ENCODE results near the gene TFAP2D. TPM values are rescaled to one million over a fixed set of nuclear protein-coding genes. Genes with fewer than 3 reads are reported as not detected.

TFAP2D gene
- total and polyA plus RNA-seq, 2 experiments from 2014 or later, result 0.23 TPM; not detected in 1

DNA sequence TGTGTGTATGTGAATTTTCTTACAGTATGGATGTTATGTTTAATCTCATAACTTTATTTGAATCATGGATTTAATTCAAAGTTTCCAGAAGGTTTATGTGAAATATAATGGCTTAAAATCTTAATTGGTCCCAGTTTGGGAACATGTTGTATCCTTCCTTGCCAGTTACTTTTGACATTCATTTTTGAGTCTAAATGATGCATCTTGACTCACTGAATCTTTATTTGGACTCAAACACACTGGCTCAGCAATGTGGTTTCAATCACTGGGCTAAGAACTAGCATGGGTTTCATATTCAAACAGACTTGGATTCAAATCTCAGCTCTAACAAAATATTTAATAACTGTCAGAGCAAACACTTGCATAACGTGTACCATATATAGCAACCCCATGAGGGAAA lies 79.4 kb downstream of the TFAP2D start:
- Histone ChIP-seq H3K4me3 (no peak overlapping the region), H3K27me3 (peaks cover 3% of the 10 kb centered on the region), H3K4me1 (ENCODE audit: insufficient read depth) (no peaks in the 10 kb centered on the region), H2AFZ (no peak overlapping the region), H3K79me2 (no peaks in the 10 kb centered on the region), H3K4me2 (no peak overlapping the region), H4K20me1 (ENCODE audit: insufficient read depth, poor library complexity, severe bottlenecking) (no peaks in the 10 kb centered on the region), H3K27ac (no peak overlapping the region), H3K9me3 (ENCODE audit: low read depth) (no peaks in the 10 kb centered on the region), H3K36me3 (replicated peaks; ENCODE audit: insufficient read depth, low read depth) (no peaks in the 10 kb centered on the region), H3K9me2 (replicated peaks; ENCODE audit: insufficient read depth) (no peaks in the 10 kb centered on the region)
- TF ChIP-seq EZH2 (IDR thresholded peaks at IDR 0.05; ENCODE audit: borderline replicate concordance) (no peak), EZH2phosphoT487 (IDR thresholded peaks at IDR 0.05; ENCODE audit: low read depth, severe bottlenecking, unreplicated experiment) (no peak)
- TF ChIP-seq, protein P1, sequence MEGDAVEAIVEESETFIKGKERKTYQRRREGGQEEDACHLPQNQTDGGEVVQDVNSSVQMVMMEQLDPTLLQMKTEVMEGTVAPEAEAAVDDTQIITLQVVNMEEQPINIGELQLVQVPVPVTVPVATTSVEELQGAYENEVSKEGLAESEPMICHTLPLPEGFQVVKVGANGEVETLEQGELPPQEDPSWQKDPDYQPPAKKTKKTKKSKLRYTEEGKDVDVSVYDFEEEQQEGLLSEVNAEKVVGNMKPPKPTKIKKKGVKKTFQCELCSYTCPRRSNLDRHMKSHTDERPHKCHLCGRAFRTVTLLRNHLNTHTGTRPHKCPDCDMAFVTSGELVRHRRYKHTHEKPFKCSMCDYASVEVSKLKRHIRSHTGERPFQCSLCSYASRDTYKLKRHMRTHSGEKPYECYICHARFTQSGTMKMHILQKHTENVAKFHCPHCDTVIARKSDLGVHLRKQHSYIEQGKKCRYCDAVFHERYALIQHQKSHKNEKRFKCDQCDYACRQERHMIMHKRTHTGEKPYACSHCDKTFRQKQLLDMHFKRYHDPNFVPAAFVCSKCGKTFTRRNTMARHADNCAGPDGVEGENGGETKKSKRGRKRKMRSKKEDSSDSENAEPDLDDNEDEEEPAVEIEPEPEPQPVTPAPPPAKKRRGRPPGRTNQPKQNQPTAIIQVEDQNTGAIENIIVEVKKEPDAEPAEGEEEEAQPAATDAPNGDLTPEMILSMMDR (IDR thresholded peaks at IDR 0.05; ENCODE audit: poor library complexity), result no peak
- no peak for DNase-seq (ENCODE audit: low spot score)
- 52% methylated on average over 1 of the region's 1 CpG for WGBS (ENCODE audit: low lambda C conversion rate, missing lambda C conversion rate)

DNA sequence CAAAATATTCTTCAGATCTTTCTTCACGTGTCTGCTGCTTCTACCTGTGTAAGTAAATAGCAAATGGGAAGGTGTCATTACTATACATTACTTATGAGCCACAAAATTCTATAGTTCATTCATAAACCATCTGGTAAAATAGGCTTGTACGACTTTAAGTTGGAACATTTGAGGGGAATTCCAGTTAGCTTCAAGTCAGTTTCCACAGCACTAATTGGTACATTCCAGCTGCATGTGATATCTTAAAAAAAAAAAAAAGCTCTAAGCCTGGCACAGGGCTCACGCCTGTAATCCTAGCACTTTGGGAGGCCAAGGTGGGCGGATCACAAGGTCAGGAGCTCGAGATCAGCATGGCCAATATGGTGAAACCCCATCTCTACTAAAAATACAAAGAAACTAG lies 82.2 kb downstream of the TFAP2D start:
- H3K79me2 ChIP-seq, result no peaks in the 10 kb centered on the region
- H3K9me3 ChIP-seq (ENCODE audit: low read depth), result no peaks in the 10 kb centered on the region
- H3K27me3 ChIP-seq, result peaks cover 7% of the 10 kb centered on the region
- H3K4me2 ChIP-seq, result no peak overlapping the region
- no peak overlapping the region for H3K4me3 ChIP-seq
- H3K36me3 ChIP-seq (replicated peaks; ENCODE audit: insufficient read depth, low read depth), result no peaks in the 10 kb centered on the region
- WGBS (ENCODE audit: low lambda C conversion rate, missing lambda C conversion rate), result 71% methylated on average over 5 of the region's 5 CpGs
- no peak overlapping the region for H2AFZ ChIP-seq
- no peaks in the 10 kb centered on the region for H4K20me1 ChIP-seq (ENCODE audit: insufficient read depth, poor library complexity, severe bottlenecking)
- H3K4me1 ChIP-seq (ENCODE audit: insufficient read depth), result no peaks in the 10 kb centered on the region
- H3K9me2 ChIP-seq (replicated peaks; ENCODE audit: insufficient read depth), result no peaks in the 10 kb centered on the region
- no peak for DNase-seq (ENCODE audit: low spot score)
- TF ChIP-seq, protein P1 (IDR thresholded peaks at IDR 0.05; ENCODE audit: poor library complexity), result no peak
- TF ChIP-seq EZH2 (IDR thresholded peaks at IDR 0.05; ENCODE audit: borderline replicate concordance) (no peak), EZH2phosphoT487 (IDR thresholded peaks at IDR 0.05; ENCODE audit: low read depth, severe bottlenecking, unreplicated experiment) (no peak)
- H3K27ac ChIP-seq, result no peak overlapping the region

DNA sequence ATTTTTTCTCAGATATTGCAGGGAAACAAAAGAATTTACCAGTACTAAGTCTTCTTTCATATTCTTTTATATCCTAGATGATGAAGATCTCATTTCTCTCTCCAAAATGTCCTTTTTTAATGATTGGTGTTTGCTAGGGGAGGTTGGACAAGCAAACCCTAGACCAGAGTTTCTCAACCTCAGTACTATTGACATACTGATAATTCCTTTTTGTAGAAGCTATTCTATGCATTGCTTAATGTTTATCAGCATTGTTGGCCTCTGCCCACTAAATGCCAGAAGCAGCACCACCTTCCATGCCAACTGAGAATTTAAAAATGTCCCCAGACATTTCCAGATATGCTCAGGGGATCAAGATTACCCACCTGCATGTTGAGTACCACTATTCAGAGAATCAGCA lies 91.0 kb downstream of the TFAP2D start:
- Histone ChIP-seq H3K9me2 (replicated peaks; ENCODE audit: insufficient read depth) (no peaks in the 10 kb centered on the region), H4K20me1 (ENCODE audit: insufficient read depth, poor library complexity, severe bottlenecking) (no peaks in the 10 kb centered on the region), H3K27me3 (peaks cover 3% of the 10 kb centered on the region), H2AFZ (no peak overlapping the region), H3K4me1 (ENCODE audit: insufficient read depth) (no peaks in the 10 kb centered on the region), H3K79me2 (no peaks in the 10 kb centered on the region), H3K36me3 (replicated peaks; ENCODE audit: insufficient read depth, low read depth) (no peaks in the 10 kb centered on the region), H3K4me2 (no peak overlapping the region), H3K27ac (no peak overlapping the region), H3K9me3 (ENCODE audit: low read depth) (no peaks in the 10 kb centered on the region), H3K4me3 (no peak overlapping the region)
- TF ChIP-seq EZH2phosphoT487 (IDR thresholded peaks at IDR 0.05; ENCODE audit: low read depth, severe bottlenecking, unreplicated experiment) (no peak), EZH2 (IDR thresholded peaks at IDR 0.05; ENCODE audit: borderline replicate concordance) (no peak)
- no peak for DNase-seq (ENCODE audit: low spot score)

DNA sequence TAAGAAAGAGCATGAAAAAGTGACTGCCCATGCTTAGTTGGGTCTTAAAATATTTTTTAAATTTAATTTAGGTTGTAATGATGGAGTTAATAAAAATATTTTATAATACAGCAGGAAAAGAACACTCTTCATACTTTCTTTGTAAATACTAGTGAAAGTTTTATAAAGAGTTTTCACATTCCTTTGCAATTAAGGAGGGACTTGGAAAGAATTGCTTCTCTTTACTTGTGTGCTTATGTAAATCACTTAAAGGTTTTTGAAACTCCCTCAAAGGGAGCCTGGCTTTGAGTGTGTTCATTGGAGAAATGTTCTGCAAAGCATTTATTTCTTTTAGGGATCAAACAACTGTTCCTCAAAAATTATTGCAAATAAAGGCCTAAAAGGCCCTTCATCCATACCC lies 93.7 kb downstream of the TFAP2D start:
- Histone ChIP-seq H3K9me2 (replicated peaks; ENCODE audit: insufficient read depth) (no peaks in the 10 kb centered on the region), H4K20me1 (ENCODE audit: insufficient read depth, poor library complexity, severe bottlenecking) (no peaks in the 10 kb centered on the region), H3K27me3 (no peaks in the 10 kb centered on the region), H2AFZ (no peak overlapping the region), H3K9me3 (ENCODE audit: low read depth) (no peaks in the 10 kb centered on the region), H3K4me2 (no peak overlapping the region), H3K79me2 (no peaks in the 10 kb centered on the region), H3K36me3 (replicated peaks; ENCODE audit: insufficient read depth, low read depth) (no peaks in the 10 kb centered on the region), H3K4me1 (ENCODE audit: insufficient read depth) (no peaks in the 10 kb centered on the region), H3K4me3 (no peak overlapping the region), H3K27ac (no peak overlapping the region)
- TF ChIP-seq EZH2phosphoT487 (IDR thresholded peaks at IDR 0.05; ENCODE audit: low read depth, severe bottlenecking, unreplicated experiment) (no peak), EZH2 (IDR thresholded peaks at IDR 0.05; ENCODE audit: borderline replicate concordance) (no peak)
- TF ChIP-seq, protein P1 (IDR thresholded peaks at IDR 0.05; ENCODE audit: poor library complexity), result no peak
- DNase-seq (ENCODE audit: low spot score), result no peak

Measured in hepatocyte (in vitro differentiated cells).